ENCODE results near the gene LRP6. TPM values are rescaled to one million over a fixed set of nuclear protein-coding genes. Genes with fewer than 3 reads are reported as not detected.

Gene LRP6
- total and polyA plus RNA-seq, 2 of the 8 experiments (the other 6 are each of a cell fraction or from before 2014, with no cell fraction given): 53.6 to 73.2 TPM

- H4K91ac ChIP-seq (replicated peaks; ENCODE audit: insufficient read length, low read length): no peak overlapping the region
- no peak overlapping the region for H2BK120ac ChIP-seq (replicated peaks; ENCODE audit: low read depth, low read length)
- H3K9me3 ChIP-seq (ENCODE audit: insufficient read depth in 2 of 2, low read depth in 1 of 2, low read length in 1 of 2): no peaks in the 10 kb centered on the region
- no peak overlapping the region for H3K56ac ChIP-seq (replicated peaks; ENCODE audit: insufficient read length, low read depth, low read length)
- POLR2A ChIA-PET (ENCODE audit: partially characterized antibody): no interaction called here
- peaks cover 0 to 32% (median 16%) of the 10 kb centered on the region in 4 experiments; a peak in 3 of 8 replicates for H3K36me3 ChIP-seq (ENCODE audit: control insufficient read depth in 2 of 4, insufficient read depth in 4 of 4, low read length in 3 of 4)
- no peak overlapping the region for H4K8ac ChIP-seq (ENCODE audit: extremely low read depth, insufficient read depth, low read length)
- H3K23me2 ChIP-seq (ENCODE audit: low read depth, low read length): no peaks in the 10 kb centered on the region
- DNase-seq (ENCODE audit: low read depth in 1 of 2, low spot score in 2 of 2) (no peak), FAIRE-seq (no peak)
- H2BK20ac ChIP-seq (ENCODE audit: low read length): no peak overlapping the region
- H2AK5ac ChIP-seq (ENCODE audit: low read depth, low read length): no peak overlapping the region
- no peak overlapping the region for H3K4me2 ChIP-seq (ENCODE audit: insufficient read depth in 1 of 2, low read depth in 2 of 2, low read length in 2 of 2)
- no peaks in the 10 kb centered on the region for H3K27me3 ChIP-seq (replicated peaks in 1 of 4; ENCODE audit: control insufficient read depth in 3 of 4, extremely low read depth in 1 of 4, insufficient read depth in 3 of 4, low read length in 3 of 4)
- H4K5ac ChIP-seq (ENCODE audit: insufficient read length, low read depth, low read length): no peak overlapping the region
- H3K4me3 ChIP-seq (ENCODE audit: extremely low read depth in 1 of 4, insufficient read depth in 2 of 4, low read depth in 3 of 4, low read length in 4 of 4): no peak overlapping the region
- H2BK12ac ChIP-seq (ENCODE audit: low read depth, low read length): no peak overlapping the region
- no peak overlapping the region for H2BK15ac ChIP-seq (ENCODE audit: low read length)
- H3K79me1 ChIP-seq (ENCODE audit: low read depth, low read length): peaks cover 2% of the 10 kb centered on the region
- no peak overlapping the region for H2BK5ac ChIP-seq (ENCODE audit: low read depth, low read length)
- no peak overlapping the region for H3K23ac ChIP-seq (ENCODE audit: insufficient read length)
- H3K18ac ChIP-seq (ENCODE audit: extremely low read depth, low read length): no peak overlapping the region
- H4K20me1 ChIP-seq (replicated peaks in 1 of 2; ENCODE audit: control insufficient read depth in 1 of 2, insufficient read depth in 2 of 2, low read length in 2 of 2): no peaks in the 10 kb centered on the region
- no peak overlapping the region for H3K14ac ChIP-seq (ENCODE audit: insufficient read length)
- WGBS, 2 experiments (ENCODE audit: extremely low coverage in 1 of 2, insufficient coverage in 1 of 2, insufficient read length in 1 of 2, insufficient replicate concordance in 2 of 2, low coverage in 1 of 2, low lambda C conversion rate in 2 of 2, missing lambda C conversion rate in 1 of 2): 100% methylated on average over 1 of the region's 1 CpG; no CpG with 5 or more reads in 1 of the 2 experiments
- CTCF ChIA-PET (ENCODE audit: partially characterized antibody): no interaction called here
- H3K4ac ChIP-seq (replicated peaks; ENCODE audit: insufficient read length, low read depth, low read length): no peak overlapping the region
- H2AFZ ChIP-seq (ENCODE audit: low read length): no peak overlapping the region
- no peak overlapping the region for H3K9ac ChIP-seq (replicated peaks in 1 of 4; ENCODE audit: extremely low read depth in 1 of 4, low read depth in 3 of 4, low read length in 3 of 4)
- peaks cover 0 to 48% of the 10 kb centered on the region in 2 experiments; a peak in 2 of 4 replicates for H3K79me2 ChIP-seq (ENCODE audit: control insufficient read depth in 1 of 2, insufficient read depth in 2 of 2, low read length in 2 of 2)
- no peak overlapping the region for H3K27ac ChIP-seq (ENCODE audit: low read depth, low read length)
- H3K4me1 ChIP-seq (replicated peaks in 1 of 4; ENCODE audit: control insufficient read depth in 3 of 4, insufficient read depth in 4 of 4, low read length in 3 of 4): no peaks in the 10 kb centered on the region
- TF ChIP-seq HDAC2 (IDR thresholded peaks at IDR 0.05; ENCODE audit: borderline replicate concordance in 1 of 2, low read depth in 2 of 2, low read length in 2 of 2) (no peak), POLR2AphosphoS5 (IDR thresholded peaks at IDR 0.05; ENCODE audit: low read depth, low read length) (no peak), ATF3 (IDR thresholded peaks at IDR 0.05; ENCODE audit: insufficient read depth, low read depth, low read length) (no peak), CEBPB (IDR thresholded peaks at IDR 0.05; ENCODE audit: low read depth, low read length) (no peak)
Measured at GRCh38 chr12:12198124-12198523, 68.7 kb downstream of the LRP6 start.

Data from H1 (cell line).